GM19035 (cell line): ENCODE data around the gene EGFLAM.

Experiments
- ATAC-seq: cut with Tn5 transposase; IDR thresholded peaks from one replicate; pipeline ENCODE4 v1.9.1; 2021; ENCODE audit not compliant: unreplicated experiment

EGFLAM gene

GRCh38 chr5:38258319-38259061 is at the start of gene EGFLAM:
Gene EGFLAM (plus strand): TSS chr5:38258559. CDS start chr5:38258755, 196 bp downstream.
- ATAC-seq: no peak

DNA sequence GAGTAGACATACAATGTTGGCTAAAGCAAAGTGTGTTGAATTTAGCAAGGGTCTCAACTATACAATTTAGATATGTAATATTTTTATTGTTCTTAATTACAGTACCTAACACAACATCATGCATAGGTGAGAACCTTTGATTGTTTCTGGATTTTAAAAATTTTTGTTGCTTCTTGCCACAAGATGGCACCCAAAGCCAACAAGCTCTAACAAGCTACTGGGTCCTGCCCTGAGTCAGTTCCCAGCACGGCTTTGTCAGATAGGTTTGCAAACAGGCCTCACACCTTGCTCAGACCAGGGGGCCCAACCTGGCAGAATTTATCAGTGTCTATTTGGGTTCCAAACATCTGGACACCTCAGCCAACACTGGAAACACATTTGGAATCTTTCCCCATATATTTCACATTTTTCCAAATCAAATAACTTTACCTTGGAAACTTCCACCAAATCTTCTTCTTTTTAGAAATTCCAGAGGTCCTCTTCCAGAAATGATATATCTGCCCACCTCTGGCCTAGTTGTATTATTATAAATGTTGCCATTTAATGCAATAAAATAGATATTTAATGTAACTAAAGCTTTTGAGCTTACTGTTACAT is 49.5 kb upstream of the EGFLAM start:
- no peak for ATAC-seq

GRCh38 chr5:38210676-38211353 is 47.5 kb upstream of the EGFLAM start:
- no peak for ATAC-seq

DNA sequence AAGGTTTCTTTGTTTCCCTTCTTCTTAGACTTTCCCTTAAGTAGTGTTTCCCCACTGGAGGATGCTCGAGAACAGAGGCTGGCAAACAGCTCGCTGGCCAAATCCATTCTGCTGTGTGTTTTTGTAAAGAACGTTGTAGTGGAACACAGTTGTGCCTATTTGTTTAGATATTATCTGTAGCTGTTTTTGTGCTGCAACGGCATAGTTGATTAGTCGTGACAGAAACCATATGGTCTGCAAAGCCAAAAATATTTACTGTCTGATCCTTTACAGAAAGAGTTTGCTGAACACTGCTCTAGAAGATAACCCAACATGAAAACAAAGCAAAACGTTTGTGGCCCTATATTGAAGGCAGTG is 47.0 kb upstream of the EGFLAM start:
- no peak for ATAC-seq

- no peak for ATAC-seq
Observed at GRCh38 chr5:38212307-38212706, 46.1 kb upstream of the EGFLAM start.

DNA sequence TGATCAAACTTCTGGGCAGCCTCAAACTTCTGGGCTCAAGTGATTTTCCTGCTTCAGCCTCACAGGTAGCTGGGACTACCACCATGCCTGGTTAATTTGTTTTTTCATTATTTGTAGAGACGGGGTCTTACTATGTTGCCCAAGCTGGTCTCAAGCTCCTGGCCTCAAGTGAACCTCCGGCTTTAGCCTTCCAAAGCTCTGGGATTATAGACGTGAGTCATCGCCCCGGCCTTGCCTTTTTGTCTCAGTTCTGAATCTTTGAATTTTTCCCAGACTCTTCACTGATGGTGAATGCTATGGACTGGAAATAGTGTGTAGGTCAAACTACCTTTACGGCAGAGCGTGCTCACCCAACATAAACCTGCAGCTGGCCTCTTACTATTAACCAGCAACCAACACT is 32.3 kb upstream of the EGFLAM start:
- ATAC-seq: no peak

GRCh38 chr5:38228914-38229313 is 29.4 kb upstream of the EGFLAM start:
- ATAC-seq: no peak

GRCh38 chr5:38234737-38235136 is 23.6 kb upstream of the EGFLAM start:
- ATAC-seq: no peak

DNA sequence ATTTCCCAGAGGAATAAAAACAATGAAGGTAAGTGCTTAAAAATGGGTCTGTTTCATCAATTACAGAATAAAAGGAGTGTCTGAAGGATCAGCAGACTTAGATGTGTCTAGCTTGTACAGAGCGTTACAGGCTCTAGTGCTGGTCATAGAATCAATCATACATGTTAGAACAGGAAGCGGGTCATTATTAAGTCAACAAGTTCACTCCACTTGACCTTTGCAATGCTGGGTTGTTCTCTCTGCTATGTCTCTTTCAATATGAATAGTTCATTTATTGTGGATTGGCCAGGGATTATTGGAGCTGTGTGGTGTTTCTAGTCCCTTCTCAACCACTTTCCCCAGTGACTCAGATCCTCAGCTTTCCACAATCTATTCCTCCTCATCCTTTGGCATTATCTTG is 20.7 kb upstream of the EGFLAM start:
- ATAC-seq: no peak

DNA sequence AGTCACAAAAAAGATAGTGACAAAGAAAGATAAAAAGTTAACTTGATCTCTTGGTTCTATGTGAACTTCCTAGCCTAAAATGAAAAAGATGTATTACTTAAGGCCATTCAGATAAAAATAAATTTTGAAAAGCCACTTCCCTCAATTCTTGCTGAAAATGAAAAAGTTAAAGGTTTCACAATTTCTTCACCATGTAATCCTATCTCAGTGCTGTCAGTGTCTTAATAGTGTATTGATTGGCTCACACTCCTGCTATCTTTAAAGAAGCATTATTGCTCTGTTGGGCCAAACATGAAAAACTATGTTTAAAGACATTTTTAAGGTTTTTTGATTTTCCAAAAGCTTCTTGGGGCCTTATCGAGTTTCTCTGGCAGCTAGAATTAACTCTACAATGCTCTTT is 18.1 kb upstream of the EGFLAM start:
- no peak for ATAC-seq

DNA sequence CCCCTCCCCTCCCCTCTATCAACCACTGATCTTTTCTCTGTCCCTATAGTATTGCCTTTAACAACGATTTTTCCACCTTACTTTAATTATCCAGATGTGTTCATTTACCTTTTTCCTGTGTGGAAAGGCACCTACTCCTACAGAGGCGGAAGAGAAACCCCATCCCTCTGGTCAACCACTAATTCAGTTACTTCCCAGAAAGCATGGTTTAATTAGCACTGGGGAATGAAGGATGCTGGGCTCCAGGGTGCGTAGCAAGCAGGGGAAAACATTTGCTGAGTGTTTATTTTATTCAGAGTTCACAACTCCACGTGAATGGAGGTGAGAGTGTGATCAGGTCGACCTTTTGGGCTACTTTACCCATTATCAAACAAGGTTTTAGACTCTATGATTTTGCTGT is 16.7 kb upstream of the EGFLAM start:
- ATAC-seq: no peak

- no peak for ATAC-seq
Observed at GRCh38 chr5:38245307-38245706, 13.1 kb upstream of the EGFLAM start.

DNA sequence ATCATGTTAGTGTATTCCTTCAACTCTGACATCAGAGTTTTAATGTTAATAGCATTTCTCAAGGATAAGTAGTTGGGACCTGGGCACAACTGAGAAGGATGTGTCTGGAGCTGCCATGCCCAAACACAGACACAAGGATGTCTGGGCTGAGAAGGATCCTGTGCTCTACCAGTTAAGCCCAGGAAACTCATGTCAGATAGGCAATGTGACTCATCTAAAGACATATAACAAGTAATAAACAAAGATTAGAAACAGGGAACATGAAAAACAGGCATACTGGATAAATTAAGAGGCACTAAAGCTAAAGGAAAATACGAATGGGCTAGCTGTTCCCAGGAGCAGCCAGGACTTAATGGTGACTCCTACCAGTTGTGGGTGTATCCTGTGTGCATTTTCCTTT is 9.1 kb upstream of the EGFLAM start:
- no peak for ATAC-seq

GRCh38 chr5:38249812-38250211 is 8.5 kb upstream of the EGFLAM start:
- no peak for ATAC-seq

DNA sequence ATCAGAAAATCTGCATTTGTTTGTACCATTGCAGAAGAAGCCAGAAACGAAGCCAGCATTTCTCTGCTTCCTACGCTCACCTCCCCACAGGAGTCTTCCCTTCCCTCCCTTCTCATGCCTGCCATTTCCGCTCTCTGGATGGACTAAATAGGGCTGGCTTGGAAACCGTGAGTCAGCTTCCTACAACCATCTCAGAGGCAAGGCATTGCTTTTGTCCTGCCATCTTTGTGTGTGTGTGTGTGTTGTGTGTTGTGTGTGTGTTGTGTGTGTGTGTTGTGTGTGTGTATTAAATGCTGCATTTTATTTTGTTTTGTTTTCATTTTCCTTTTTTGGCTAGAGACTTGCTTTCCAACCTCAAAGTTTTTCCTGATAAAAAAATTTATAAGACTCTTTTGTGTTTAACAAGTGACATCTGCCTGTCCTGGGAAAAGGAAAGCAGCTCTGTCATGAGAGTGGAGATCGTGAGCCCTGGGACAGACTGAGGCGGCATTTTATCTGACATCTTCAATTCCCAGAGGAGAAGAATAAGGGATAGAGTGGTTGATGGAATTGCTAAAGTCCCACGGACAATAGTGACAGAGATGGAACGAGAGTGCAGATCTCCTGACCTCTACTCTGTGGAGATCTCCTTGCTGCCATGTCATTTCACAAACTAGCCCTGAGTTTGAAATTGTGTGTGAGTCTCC is 7.5 kb upstream of the EGFLAM start:
- no peak for ATAC-seq

DNA sequence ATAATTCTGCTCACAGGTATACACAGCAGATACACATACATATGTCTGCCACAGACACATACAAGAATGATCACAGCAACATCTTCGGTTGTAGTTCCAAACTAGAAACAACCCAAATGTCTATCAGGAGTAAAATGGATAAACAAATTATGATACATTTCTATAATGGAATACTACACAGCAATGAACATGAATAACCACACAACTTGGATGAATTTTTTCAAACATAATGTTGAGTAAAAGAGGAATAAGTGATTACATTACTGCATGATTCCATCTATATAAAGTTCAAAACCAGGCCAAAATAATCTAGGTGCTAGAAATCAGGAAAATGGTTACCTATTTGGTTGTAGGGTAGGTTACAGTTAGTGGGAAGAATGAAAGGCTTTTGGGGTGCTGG is 4.6 kb upstream of the EGFLAM start:
- ATAC-seq: no peak

DNA sequence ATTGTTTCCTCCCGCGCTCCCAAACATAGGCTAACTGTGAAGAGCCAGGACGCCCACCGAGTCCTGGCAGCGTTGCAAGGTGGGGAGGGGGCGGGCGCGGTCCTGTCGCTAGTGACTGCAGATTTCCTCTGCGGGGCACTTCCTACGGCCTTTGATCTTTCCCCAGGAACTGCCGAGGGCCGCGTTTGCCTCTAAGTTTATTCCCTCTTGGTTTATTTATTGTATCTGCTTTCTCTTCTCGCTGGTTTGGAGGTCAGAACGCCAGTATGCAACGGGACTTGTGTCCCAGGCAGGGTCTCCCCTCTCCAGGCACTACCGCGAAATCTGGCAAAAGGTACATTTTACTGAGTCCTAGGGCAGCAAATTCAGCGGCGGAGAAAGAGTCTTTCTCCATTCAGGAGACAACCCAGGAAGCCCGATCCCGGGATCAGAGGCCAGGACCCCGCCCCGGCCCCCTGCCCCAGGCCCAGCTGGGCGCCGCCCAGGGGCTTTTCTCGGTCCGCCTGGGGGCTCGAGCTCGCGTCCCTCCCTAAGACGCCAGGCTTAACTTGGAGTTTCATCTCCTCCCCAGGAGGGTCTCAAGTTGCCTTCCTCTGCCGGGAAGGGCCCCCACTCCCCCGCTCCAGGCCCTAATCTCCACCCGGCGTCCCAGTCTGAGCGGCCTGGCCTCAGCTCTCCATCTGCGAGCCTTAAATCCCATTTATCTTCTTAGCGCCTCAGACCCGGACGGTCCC is 884 bp upstream of the EGFLAM start:
- no peak for ATAC-seq

GRCh38 chr5:38258042-38258318 is 379 bp upstream of the EGFLAM start:
- ATAC-seq: no peak

DNA sequence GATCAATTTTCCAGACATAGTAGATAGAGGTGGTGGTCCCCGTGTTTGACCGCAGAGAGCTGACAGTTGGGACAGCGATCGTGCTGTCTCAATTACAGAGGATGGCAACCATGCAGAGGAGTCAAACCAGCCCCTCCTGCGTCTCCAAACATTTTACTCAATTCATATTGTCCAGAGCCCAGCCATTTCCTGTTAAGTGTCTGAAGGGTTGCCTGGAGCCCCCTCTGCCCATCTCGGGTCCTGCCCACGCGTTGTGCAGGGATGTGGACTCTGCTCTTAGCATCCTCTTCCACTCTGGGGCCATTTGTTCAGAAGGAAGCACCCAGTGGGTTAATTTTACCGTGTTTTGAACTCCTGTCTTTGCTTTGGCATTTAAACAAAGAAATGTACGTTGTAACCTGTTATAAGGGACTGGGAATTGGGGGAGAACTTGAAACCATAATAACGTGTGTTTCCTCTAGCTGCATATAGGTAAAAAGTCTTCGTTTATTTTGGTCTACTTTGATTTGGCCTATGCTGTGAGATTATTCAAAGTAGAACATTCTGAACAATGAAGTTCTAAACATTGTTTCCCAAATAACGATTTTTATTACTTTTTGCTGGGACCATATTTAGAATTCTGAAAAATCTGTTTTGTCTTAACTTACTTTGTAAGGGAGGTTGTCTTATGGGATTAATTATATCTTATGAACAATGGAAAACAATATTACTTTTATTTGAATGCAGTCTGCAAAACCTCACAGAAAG is 876 bp downstream of the EGFLAM start:
- ATAC-seq: no peak

DNA sequence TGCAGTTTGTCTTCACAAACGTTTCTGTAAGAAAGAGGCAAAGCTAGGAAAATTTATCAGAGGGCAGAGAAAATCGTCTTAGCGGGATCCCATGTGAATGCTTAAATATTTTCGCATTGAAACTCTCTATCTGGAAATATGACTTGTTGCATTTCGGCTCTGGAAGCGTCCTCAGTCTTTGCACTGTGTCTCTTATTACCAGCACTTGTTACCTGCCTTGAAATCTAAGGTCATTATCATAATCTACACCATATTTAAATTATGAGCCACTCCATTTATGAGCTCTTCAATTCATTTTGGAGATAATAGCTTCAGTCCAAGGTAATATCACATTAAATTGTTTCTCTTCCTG is 1.4 kb downstream of the EGFLAM start:
- no peak for ATAC-seq

- no peak for ATAC-seq
Observed at GRCh38 chr5:38263983-38264382, 5.6 kb downstream of the EGFLAM start.
